Astrocyte (in vitro differentiated cells and primary cell): ENCODE data around the gene CCDC191.

Experiments used
- CTCF ChIP-seq: IDR thresholded peaks from 2 replicates; pipeline ENCODE4 v1.5.1; 2011; ENCODE audit warnings: low read depth, mild to moderate bottlenecking, inconsistent platforms, low read length, moderate library complexity; ENCODE audit not compliant: insufficient read depth
- EZH2 ChIP-seq: IDR thresholded peaks from 2 replicates; pipeline ENCODE4 v1.6.1; 2012; ENCODE audit warnings: mild to moderate bottlenecking, low read length, inconsistent platforms; ENCODE audit not compliant: insufficient read depth

DNA sequence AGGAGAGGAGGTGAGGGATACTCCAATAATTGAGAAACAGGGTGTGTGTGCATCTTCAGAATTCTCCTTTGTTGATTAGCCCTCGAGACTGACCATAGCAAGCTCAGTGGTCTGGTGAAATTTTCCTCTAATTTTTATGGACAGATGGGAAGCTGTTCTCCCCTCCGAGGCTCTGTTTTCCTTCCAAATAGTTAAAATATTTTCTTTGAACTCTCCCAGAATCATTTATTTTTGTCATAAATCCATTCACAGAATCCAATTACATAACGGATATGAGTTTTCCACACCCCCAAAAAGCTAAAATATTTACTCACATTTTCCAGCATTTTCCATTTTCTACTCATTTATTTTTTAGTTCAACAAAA lies 36.7 kb upstream of the CCDC191 start:
- TF ChIP-seq CTCF (no peak), EZH2 (no peak)
